GM23248 (cell line): Measurements from ENCODE around the gene EPHA7.

Experiments used
- EZH2 ChIP-seq: fragments of 200-600 bp; sonication (generic); IDR thresholded peaks from 2 replicates; pipeline ENCODE4 v1.6.1; 2018; ENCODE audit warnings: antibody characterized with exemption, mild to moderate bottlenecking; ENCODE audit not compliant: insufficient read depth, poor library complexity, severe bottlenecking
- EZH2phosphoT487 ChIP-seq: fragments of 200-600 bp; sonication (generic); IDR thresholded peaks from 2 replicates; pipeline ENCODE4 v1.6.1; 2018; ENCODE audit warnings: antibody characterized with exemption, moderate library complexity, mild to moderate bottlenecking, low read depth; ENCODE audit not compliant: insufficient read depth

DNA sequence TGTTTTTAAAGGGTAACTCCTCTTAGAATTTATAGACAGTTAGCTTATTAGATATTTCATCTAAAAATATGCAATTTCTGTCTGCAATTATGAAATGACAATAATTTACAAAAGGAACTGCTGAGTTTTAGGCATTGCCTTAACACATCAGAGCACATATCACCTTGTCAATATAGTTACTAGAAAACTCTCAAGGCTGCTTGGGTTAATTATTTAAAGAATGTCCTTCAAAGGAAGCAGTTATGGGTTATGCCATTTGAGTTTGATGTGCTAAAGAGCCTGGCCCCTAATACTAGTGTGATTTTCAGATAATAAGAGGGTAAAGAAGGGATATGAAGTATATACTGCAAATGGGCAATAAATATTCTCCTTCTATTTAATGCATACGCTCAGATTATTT lies 192.5 kb downstream of the EPHA7 start:
- TF ChIP-seq EZH2 (no peak), EZH2phosphoT487 (no peak)
